SK-N-SH (cell line): ENCODE measurements around the gene MYLK4. TPM values are rescaled to one million over a fixed set of nuclear protein-coding genes. Genes with fewer than 3 reads are reported as not detected.

Experiments
- CTCF ChIA-PET: fragments of 300-600, 350-600 bp; formaldehyde crosslinking; extraction: SDS; loops from one replicate; lab custom pipeline; 2021; lab: Yijun Ruan, JAX
- POLR2A ChIA-PET: fragments of 350-600 bp; sonication (Branson Sonifier 250); formaldehyde crosslinking; extraction: SDS; loops from one replicate; lab custom pipeline; 2020; ENCODE audit warnings: antibody characterized with exemption, inconsistent platforms; lab: Yijun Ruan, JAX
- DNase-seq: peaks from one replicate; pipeline ENCODE4 v3.0.0; 2012
- H2AFZ ChIP-seq: fragments of 200-600 bp; sonication (generic); 2 replicates; pipeline ENCODE4 v1.8.1; 2016; ENCODE audit warnings: antibody characterized with exemption, mild to moderate bottlenecking, low read depth
- H3F3A ChIP-seq: fragments of 200-600 bp; sonication (generic); replicated peaks from 2 replicates; pipeline ENCODE3; 2016; ENCODE audit warnings: antibody characterized with exemption, mild to moderate bottlenecking; ENCODE audit not compliant: insufficient read depth
- H3K27ac ChIP-seq, 2 experiments: fragments of 200-500 bp in 1 of 2; fragments of 200-600 bp in 1 of 2; sonication (Bioruptor generic) in 1 of 2; sonication (generic), shearing (Covaris generic) in 1 of 2; 2 replicates each; pipeline versions ENCODE4 v1.5.1 to v1.6.1; 2014 to 2016; ENCODE audit warnings: low read depth in 2 of 2, inconsistent platforms in 1 of 2, low read length in 1 of 2, mild to moderate bottlenecking in 1 of 2, mixed read lengths in 1 of 2
- H3K27me3 ChIP-seq: fragments of 200-600 bp; sonication (generic), shearing (Covaris generic); 2 replicates; pipeline ENCODE4 v1.6.1; 2016; ENCODE audit warnings: mixed run types; ENCODE audit not compliant: insufficient read depth
- H3K36me3 ChIP-seq, 2 experiments: fragments of 200-500 bp in 1 of 2; fragments of 200-600 bp in 1 of 2; sonication (Bioruptor generic) in 1 of 2; sonication (generic) in 1 of 2; replicated peaks in 1 of 2; 2 replicates each; pipeline versions ENCODE3 to v1.5.1; 2014 to 2016; ENCODE audit warnings: low read length in 1 of 2, mild to moderate bottlenecking in 1 of 2; ENCODE audit not compliant: insufficient read depth in 2 of 2, control insufficient read depth in 1 of 2
- H3K4me1 ChIP-seq, 2 experiments: fragments of 200-500 bp in 1 of 2; fragments of 200-600 bp in 1 of 2; sonication (Bioruptor generic) in 1 of 2; sonication (generic), shearing (Covaris generic) in 1 of 2; 2 replicates each; pipeline versions ENCODE4 v1.5.1 to v1.6.1; 2014 to 2016; ENCODE audit warnings: low read depth in 1 of 2, low read length in 1 of 2, mixed run types in 1 of 2; ENCODE audit not compliant: insufficient read depth in 2 of 2, control insufficient read depth in 1 of 2
- H3K4me2 ChIP-seq: fragments of 200-600 bp; sonication (generic), shearing (Covaris generic); 2 replicates; pipeline ENCODE4 v1.6.1; 2017; ENCODE audit warnings: mixed run types
- H3K4me3 ChIP-seq, 2 experiments: fragments of 200-500 bp in 1 of 2; fragments of 200-600 bp in 1 of 2; sonication (Bioruptor generic) in 1 of 2; sonication (generic), shearing (Covaris generic) in 1 of 2; 2 replicates each; pipeline versions ENCODE4 v1.5.1 to v1.8.1; 2014 to 2016; ENCODE audit warnings: low read depth in 2 of 2, inconsistent platforms in 1 of 2, low read length in 1 of 2, mild to moderate bottlenecking in 1 of 2, mixed read lengths in 1 of 2, moderate library complexity in 1 of 2
- H3K79me2 ChIP-seq: fragments of 200-600 bp; sonication (generic); 2 replicates; pipeline ENCODE4 v1.8.1; 2017; ENCODE audit warnings: mild to moderate bottlenecking; ENCODE audit not compliant: insufficient read depth
- H3K9ac ChIP-seq: fragments of 200-600 bp; sonication (generic); 2 replicates; pipeline ENCODE4 v1.6.1; 2017; ENCODE audit warnings: mixed run types
- H3K9me2 ChIP-seq: fragments of 200-600 bp; sonication (generic); 2 replicates; pipeline ENCODE4 v1.6.1; 2017; ENCODE audit warnings: mixed run types
- H3K9me3 ChIP-seq: fragments of 200-600 bp; sonication (generic); 2 replicates; pipeline ENCODE4 v1.6.1; 2017; ENCODE audit warnings: mixed run types, mild to moderate bottlenecking, moderate library complexity
- H4K20me1 ChIP-seq: fragments of 200-600 bp; sonication (generic); 2 replicates; pipeline ENCODE4 v1.6.1; 2017; ENCODE audit warnings: mild to moderate bottlenecking, mixed run types; ENCODE audit not compliant: insufficient read depth
- CHD2 ChIP-seq: fragments of 150-350 bp; IDR thresholded peaks from 2 replicates; pipeline ENCODE4 v1.6.1; 2018; ENCODE audit warnings: low read length; ENCODE audit not compliant: partially characterized antibody
- EP300 ChIP-seq, 2 experiments: IDR thresholded peaks; 2 replicates each; pipeline versions ENCODE4 v1.4.0 to v1.6.1; 2012; ENCODE audit warnings: borderline replicate concordance in 1 of 2, low read depth in 1 of 2, low read length in 1 of 2
- EZH2phosphoT487 ChIP-seq: fragments of 200-600 bp; sonication (generic); IDR thresholded peaks from 2 replicates; pipeline ENCODE4 v1.6.1; 2017; ENCODE audit warnings: low read depth, mixed run types, mild to moderate bottlenecking, antibody characterized with exemption, moderate library complexity, borderline replicate concordance
- FOSL2 ChIP-seq: IDR thresholded peaks from 2 replicates; pipeline ENCODE4 v1.4.0; 2012; ENCODE audit warnings: low read depth, mild to moderate bottlenecking, moderate library complexity, borderline replicate concordance
- FOXJ3 ChIP-seq: sonication (generic); formaldehyde crosslinking; IDR thresholded peaks from 2 replicates; pipeline ENCODE4 v1.5.1; 2020; ENCODE audit warnings: mild to moderate bottlenecking, missing genetic modification reagents
- GABPA ChIP-seq: IDR thresholded peaks from 2 replicates; pipeline ENCODE4 v1.4.0; 2012; ENCODE audit warnings: low read depth, mild to moderate bottlenecking
- GATA2 ChIP-seq: sonication (generic); formaldehyde crosslinking; IDR thresholded peaks from 2 replicates; pipeline ENCODE4 v1.5.0; 2020; ENCODE audit warnings: mild to moderate bottlenecking, missing genetic modification reagents
- NRF1 ChIP-seq: IDR thresholded peaks from 2 replicates; pipeline ENCODE4 v1.6.1; 2012; ENCODE audit warnings: low read depth, mild to moderate bottlenecking, low read length
- RAD21 ChIP-seq: IDR thresholded peaks from 2 replicates; pipeline ENCODE4 v1.6.1; 2012; ENCODE audit warnings: mild to moderate bottlenecking, low read length
- RXRA ChIP-seq: IDR thresholded peaks from 2 replicates; pipeline ENCODE4 v1.4.0; 2012; ENCODE audit warnings: low read depth, mild to moderate bottlenecking, borderline replicate concordance
- SMC3 ChIP-seq: IDR thresholded peaks from 2 replicates; pipeline ENCODE4 v1.6.1; 2012; ENCODE audit warnings: low read depth, low read length, improper control_type of control experiment
- TAF1 ChIP-seq: IDR thresholded peaks from 2 replicates; pipeline ENCODE4 v1.6.1; 2012; ENCODE audit warnings: low read depth, mild to moderate bottlenecking, low read length, moderate library complexity, borderline replicate concordance
- TCF12 ChIP-seq: IDR thresholded peaks from 2 replicates; pipeline ENCODE4 v1.4.0; 2012
- YY1 ChIP-seq: IDR thresholded peaks from 2 replicates; pipeline ENCODE4 v1.4.0; 2012; ENCODE audit warnings: low read depth, mild to moderate bottlenecking
- ZBTB33 ChIP-seq: IDR thresholded peaks from 2 replicates; pipeline ENCODE4 v1.4.0; 2012; ENCODE audit warnings: low read depth, borderline replicate concordance
- WGBS: methylation state at CpG from one replicate; pipeline ENCODE4 v1.1.6; 2017; ENCODE audit warnings: low lambda C conversion rate; 5-methylcytosine and 5-hydroxymethylcytosine counted together
- polyA plus RNA-seq, 3 experiments: library from polyadenylated mRNA; depleted of rRNA; stranded (reverse); fragments of >200 nt; gene quantifications; 2 replicates each; pipeline ENCODE4 v1.2.3, GENCODE V29; 2012
- TF ChIP-seq, protein P1 (sequence below): IDR thresholded peaks from 2 replicates; pipeline ENCODE4 v1.4.0; 2012; ENCODE audit warnings: low read depth, borderline replicate concordance
- TF ChIP-seq, protein P2 (sequence below): fragments of 150-350 bp; IDR thresholded peaks from 2 replicates; pipeline ENCODE4 v1.6.1; 2016; ENCODE audit warnings: mild to moderate bottlenecking, low read depth, low read length
- TF ChIP-seq, protein P3 (sequence below): IDR thresholded peaks from 2 replicates; pipeline ENCODE4; 2012

MYLK4 gene
- polyA plus RNA-seq, 1 of the 3 experiments (the other 2 are of a cell fraction): 0.16 TPM

GRCh38 chr6:2734488-2735166, 16.1 kb downstream of the MYLK4 start:
- TF ChIP-seq, protein P1, sequence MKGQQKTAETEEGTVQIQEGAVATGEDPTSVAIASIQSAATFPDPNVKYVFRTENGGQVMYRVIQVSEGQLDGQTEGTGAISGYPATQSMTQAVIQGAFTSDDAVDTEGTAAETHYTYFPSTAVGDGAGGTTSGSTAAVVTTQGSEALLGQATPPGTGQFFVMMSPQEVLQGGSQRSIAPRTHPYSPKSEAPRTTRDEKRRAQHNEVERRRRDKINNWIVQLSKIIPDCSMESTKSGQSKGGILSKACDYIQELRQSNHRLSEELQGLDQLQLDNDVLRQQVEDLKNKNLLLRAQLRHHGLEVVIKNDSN: no peak
- peak; percentile 13; the same call in 1 of the 2 replicates for TF ChIP-seq FOSL2
- no peak for TF ChIP-seq FOXJ3 (CRISPR knock-in tag)
- Histone ChIP-seq H3K9me3 (no peaks in the 10 kb centered on the region), H3K4me1 (no peaks in the 10 kb centered on the region), H3K9me2 (no peaks in the 10 kb centered on the region), H3K9ac (no peak overlapping the region), H3K36me3 (no peaks in the 10 kb centered on the region), H3K27me3 (no peaks in the 10 kb centered on the region), H3K79me2 (no peaks in the 10 kb centered on the region), H4K20me1 (no peaks in the 10 kb centered on the region), H3K4me3 (no peak overlapping the region), H3K27ac (no peak overlapping the region), H3F3A (no peaks in the 10 kb centered on the region), H2AFZ (no peak overlapping the region), H3K4me2 (no peak overlapping the region)
- CTCF ChIA-PET: interaction anchor here (11.1 kb wide), 1 partner anchor 14 kb away, joined by 176 read pairs; the partner anchor contains the start of gene MYLK4
- POLR2A ChIA-PET: no interaction called here
- WGBS: 60% methylated on average over 2 of the region's 2 CpGs
- no peak for DNase-seq

- no peak overlapping the region for H2AFZ ChIP-seq
- H3K27ac ChIP-seq: no peak overlapping the region
- H3K79me2 ChIP-seq: no peaks in the 10 kb centered on the region
- 84% methylated on average over 14 of the region's 22 CpGs for WGBS
- no peak overlapping the region for H3K4me3 ChIP-seq
- ChIA-PET CTCF (interaction anchor here (0.8 to 11.1 kb wide), 2 partner anchors 15 kb away, joined by 3 to 176 read pairs; partner anchors contain the start of gene MYLK4), POLR2A (no interaction called here)
- no peaks in the 10 kb centered on the region for H4K20me1 ChIP-seq
- no peak for TF ChIP-seq FOXJ3 (CRISPR knock-in tag)
- TF ChIP-seq YY1: no peak
- TF ChIP-seq, protein P2, sequence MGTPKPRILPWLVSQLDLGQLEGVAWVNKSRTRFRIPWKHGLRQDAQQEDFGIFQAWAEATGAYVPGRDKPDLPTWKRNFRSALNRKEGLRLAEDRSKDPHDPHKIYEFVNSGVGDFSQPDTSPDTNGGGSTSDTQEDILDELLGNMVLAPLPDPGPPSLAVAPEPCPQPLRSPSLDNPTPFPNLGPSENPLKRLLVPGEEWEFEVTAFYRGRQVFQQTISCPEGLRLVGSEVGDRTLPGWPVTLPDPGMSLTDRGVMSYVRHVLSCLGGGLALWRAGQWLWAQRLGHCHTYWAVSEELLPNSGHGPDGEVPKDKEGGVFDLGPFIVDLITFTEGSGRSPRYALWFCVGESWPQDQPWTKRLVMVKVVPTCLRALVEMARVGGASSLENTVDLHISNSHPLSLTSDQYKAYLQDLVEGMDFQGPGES: no peak
- TF ChIP-seq SMC3: no peak
- TF ChIP-seq ZBTB33: no peak
- TF ChIP-seq RAD21: no peak
- no peak for TF ChIP-seq RXRA
- TF ChIP-seq FOSL2: no peak
- TF ChIP-seq GATA2 (CRISPR knock-in tag): no peak
- TF ChIP-seq NRF1: no peak
- TF ChIP-seq GABPA: no peak
- TF ChIP-seq EZH2phosphoT487: no peak
- TF ChIP-seq TCF12: no peak
- TF ChIP-seq CHD2: no peak
- TF ChIP-seq EP300 (IDR thresholded peaks at IDR 0.05; ENCODE audit: borderline replicate concordance in 1 of 2, low read depth in 1 of 2, low read length in 1 of 2): no peak
- TF ChIP-seq TAF1: no peak
- TF ChIP-seq, protein P3, sequence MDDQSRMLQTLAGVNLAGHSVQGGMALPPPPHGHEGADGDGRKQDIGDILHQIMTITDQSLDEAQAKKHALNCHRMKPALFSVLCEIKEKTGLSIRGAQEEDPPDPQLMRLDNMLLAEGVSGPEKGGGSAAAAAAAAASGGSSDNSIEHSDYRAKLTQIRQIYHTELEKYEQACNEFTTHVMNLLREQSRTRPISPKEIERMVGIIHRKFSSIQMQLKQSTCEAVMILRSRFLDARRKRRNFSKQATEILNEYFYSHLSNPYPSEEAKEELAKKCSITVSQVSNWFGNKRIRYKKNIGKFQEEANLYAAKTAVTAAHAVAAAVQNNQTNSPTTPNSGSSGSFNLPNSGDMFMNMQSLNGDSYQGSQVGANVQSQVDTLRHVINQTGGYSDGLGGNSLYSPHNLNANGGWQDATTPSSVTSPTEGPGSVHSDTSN: no peak
- no peaks in the 10 kb centered on the region for H3K36me3 ChIP-seq
- no peak overlapping the region for H3K4me2 ChIP-seq
- no peaks in the 10 kb centered on the region for H3K9me2 ChIP-seq
- no peaks in the 10 kb centered on the region for H3F3A ChIP-seq
- no peak overlapping the region for H3K9ac ChIP-seq
- no peaks in the 10 kb centered on the region for H3K4me1 ChIP-seq
- no peaks in the 10 kb centered on the region for H3K9me3 ChIP-seq
- H3K27me3 ChIP-seq: no peaks in the 10 kb centered on the region
- no peak for DNase-seq
These were observed 16.8 kb downstream of the MYLK4 start for GRCh38 chr6:2733736-2734480.
